ENCODE results near the gene DMGDH. TPM values are rescaled to one million over a fixed set of nuclear protein-coding genes. Genes with fewer than 3 reads are reported as not detected.

The DMGDH gene
- total and polyA plus RNA-seq, 2 experiments from 2014 or later: 8.9 TPM; not detected in 1

- no peaks in the 10 kb centered on the region for H3K4me1 ChIP-seq (ENCODE audit: low read depth)
- TF ChIP-seq CTCF (IDR thresholded peaks at IDR 0.05; ENCODE audit: low read depth, low read length): no peak
- no peak overlapping the region for H3K4me3 ChIP-seq
- no peak overlapping the region for H3K27ac ChIP-seq
- DNase-seq (ENCODE audit: low read depth in 1 of 2, low spot score in 1 of 2): no peak
- H3K27me3 ChIP-seq: no peaks in the 10 kb centered on the region
- no peaks in the 10 kb centered on the region for H3K9me3 ChIP-seq (ENCODE audit: low read depth)
- H3K36me3 ChIP-seq: no peaks in the 10 kb centered on the region
Measured at GRCh38 chr5:79062436-79062835, 7.0 kb downstream of the DMGDH start.

GRCh38 chr5:79059674-79060073 lies 9.8 kb downstream of the DMGDH start:
- Histone ChIP-seq H3K4me1 (ENCODE audit: low read depth) (no peaks in the 10 kb centered on the region), H3K36me3 (no peaks in the 10 kb centered on the region), H3K4me3 (no peak overlapping the region), H3K27ac (no peak overlapping the region), H3K27me3 (no peaks in the 10 kb centered on the region), H3K9me3 (ENCODE audit: low read depth) (no peaks in the 10 kb centered on the region)
- DNase-seq (ENCODE audit: low read depth in 1 of 2, low spot score in 1 of 2): no peak
- no peak for TF ChIP-seq CTCF (IDR thresholded peaks at IDR 0.05; ENCODE audit: low read depth, low read length)

DNA sequence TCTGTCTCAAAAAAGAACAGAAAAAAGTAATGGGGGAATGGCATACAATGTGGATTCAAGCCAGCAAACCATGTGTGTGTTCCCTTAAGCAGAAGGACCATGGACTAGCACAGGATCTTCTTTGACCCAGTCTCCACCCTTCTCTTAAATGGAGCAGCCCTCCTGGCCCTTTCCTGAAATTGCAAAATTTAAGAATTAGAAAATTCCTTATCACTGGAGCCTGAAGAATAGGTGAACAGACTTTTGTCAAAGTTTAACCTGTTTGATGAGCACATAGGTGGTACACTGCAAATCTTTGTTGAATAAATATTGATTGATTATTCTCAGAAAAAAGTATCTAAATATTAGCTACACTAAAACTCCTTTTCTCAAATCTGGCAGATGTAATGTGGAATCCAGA lies 12.6 kb downstream of the DMGDH start:
- H3K27me3 ChIP-seq: no peaks in the 10 kb centered on the region
- H3K4me1 ChIP-seq (ENCODE audit: low read depth): no peaks in the 10 kb centered on the region
- no peaks in the 10 kb centered on the region for H3K9me3 ChIP-seq (ENCODE audit: low read depth)
- H3K27ac ChIP-seq: no peak overlapping the region
- no peak for TF ChIP-seq CTCF (IDR thresholded peaks at IDR 0.05; ENCODE audit: low read depth, low read length)
- DNase-seq (ENCODE audit: low read depth in 1 of 2, low spot score in 1 of 2): no peak
- no peaks in the 10 kb centered on the region for H3K36me3 ChIP-seq
- no peak overlapping the region for H3K4me3 ChIP-seq

DNA sequence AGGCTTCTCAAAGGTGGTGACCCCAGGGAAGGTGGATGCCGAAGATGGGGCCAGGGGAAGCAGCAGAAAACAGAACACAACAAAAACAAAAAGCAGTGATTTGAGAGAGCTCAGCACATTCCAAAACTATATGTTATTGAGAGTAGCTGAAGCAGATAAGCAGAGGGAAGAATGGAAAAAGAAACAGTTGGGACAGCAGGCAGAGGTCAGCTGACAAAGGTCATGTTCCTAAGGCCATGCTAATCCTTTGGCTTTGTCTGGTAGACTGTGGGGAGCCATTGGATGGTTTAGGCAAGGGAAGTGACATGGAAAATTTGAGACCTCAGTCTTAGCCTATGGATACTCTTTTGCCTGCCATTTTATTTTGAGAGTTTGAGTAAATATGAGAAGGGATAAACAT lies 14.5 kb downstream of the DMGDH start:
- no peaks in the 10 kb centered on the region for H3K27me3 ChIP-seq
- no peak overlapping the region for H3K27ac ChIP-seq
- TF ChIP-seq CTCF (IDR thresholded peaks at IDR 0.05; ENCODE audit: low read depth, low read length): no peak
- H3K4me1 ChIP-seq (ENCODE audit: low read depth): no peaks in the 10 kb centered on the region
- no peaks in the 10 kb centered on the region for H3K36me3 ChIP-seq
- no peaks in the 10 kb centered on the region for H3K9me3 ChIP-seq (ENCODE audit: low read depth)
- no peak overlapping the region for H3K4me3 ChIP-seq
- DNase-seq (ENCODE audit: low read depth in 1 of 2, low spot score in 1 of 2): no peak

DNA sequence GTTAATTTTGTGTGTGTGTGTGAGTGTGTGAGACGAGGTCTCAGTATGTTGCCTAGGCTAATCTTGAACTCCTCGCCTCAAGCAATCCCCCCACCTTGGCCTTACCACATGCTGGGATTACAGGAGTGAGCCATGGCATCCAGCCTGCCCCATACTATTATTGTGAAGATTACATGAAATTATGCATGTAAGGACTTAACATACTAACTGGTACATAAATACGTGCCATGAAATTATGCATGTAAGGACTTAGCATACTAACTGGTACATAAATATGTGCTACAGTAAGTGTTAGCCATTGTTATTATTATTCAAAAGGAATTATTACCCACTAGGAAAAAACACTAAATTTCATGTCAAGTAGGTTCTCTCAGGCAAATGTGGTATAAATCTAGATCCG lies 16.2 kb downstream of the DMGDH start:
- TF ChIP-seq CTCF (IDR thresholded peaks at IDR 0.05; ENCODE audit: low read depth, low read length): no peak
- no peaks in the 10 kb centered on the region for H3K4me1 ChIP-seq (ENCODE audit: low read depth)
- no peaks in the 10 kb centered on the region for H3K36me3 ChIP-seq
- no peak overlapping the region for H3K4me3 ChIP-seq
- H3K9me3 ChIP-seq (ENCODE audit: low read depth): no peaks in the 10 kb centered on the region
- no peaks in the 10 kb centered on the region for H3K27me3 ChIP-seq
- DNase-seq (ENCODE audit: low read depth in 1 of 2, low spot score in 1 of 2): no peak
- H3K27ac ChIP-seq: no peak overlapping the region

GRCh38 chr5:79050498-79050897 lies 19.0 kb downstream of the DMGDH start:
- Histone ChIP-seq H3K27me3 (no peaks in the 10 kb centered on the region), H3K4me3 (no peak overlapping the region), H3K4me1 (ENCODE audit: low read depth) (no peaks in the 10 kb centered on the region), H3K27ac (no peak overlapping the region), H3K36me3 (no peaks in the 10 kb centered on the region), H3K9me3 (ENCODE audit: low read depth) (no peaks in the 10 kb centered on the region)
- DNase-seq (ENCODE audit: low read depth in 1 of 2, low spot score in 1 of 2): no peak
- no peak for TF ChIP-seq CTCF (IDR thresholded peaks at IDR 0.05; ENCODE audit: low read depth, low read length)

Measured in cardiac muscle cell (in vitro differentiated cells and primary cell).